Measurements from ENCODE around the gene ENDOU. TPM values are rescaled to one million over a fixed set of nuclear protein-coding genes. Genes with fewer than 3 reads are reported as not detected.

ENDOU gene
- total RNA-seq, 1 donor from 2014 or later, result 0.89 TPM

DNA sequence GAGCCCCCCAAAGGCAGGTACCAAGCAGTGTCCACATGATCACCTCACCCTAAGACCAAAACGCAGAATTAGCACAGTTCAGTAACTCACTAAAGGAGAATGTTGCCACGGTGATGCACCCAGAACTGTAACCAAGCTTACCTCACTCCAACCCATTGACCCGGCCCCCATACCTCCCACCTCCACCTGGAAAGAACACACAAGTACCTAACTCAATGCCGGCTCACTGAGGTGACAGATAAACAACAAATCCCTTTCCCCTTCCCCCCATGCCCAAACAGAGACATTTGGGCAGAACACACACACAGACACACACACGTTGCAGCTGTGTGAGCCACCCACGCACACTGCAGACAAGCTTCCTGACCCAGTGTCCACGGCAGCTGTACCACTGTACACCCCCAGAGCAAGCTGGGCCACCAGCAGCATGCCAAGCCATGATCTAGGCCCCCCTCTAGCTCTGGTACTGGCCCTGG is 32.1 kb upstream of the ENDOU start:
- DNase-seq (ENCODE audit: low spot score), result no peak

- DNase-seq (ENCODE audit: low spot score), result no peak
Measured at GRCh38 chr12:47755655-47756562, 30.6 kb upstream of the ENDOU start.

GRCh38 chr12:47754881-47755280 is 29.6 kb upstream of the ENDOU start:
- DNase-seq (ENCODE audit: low spot score), result peak; percentile 83

DNA sequence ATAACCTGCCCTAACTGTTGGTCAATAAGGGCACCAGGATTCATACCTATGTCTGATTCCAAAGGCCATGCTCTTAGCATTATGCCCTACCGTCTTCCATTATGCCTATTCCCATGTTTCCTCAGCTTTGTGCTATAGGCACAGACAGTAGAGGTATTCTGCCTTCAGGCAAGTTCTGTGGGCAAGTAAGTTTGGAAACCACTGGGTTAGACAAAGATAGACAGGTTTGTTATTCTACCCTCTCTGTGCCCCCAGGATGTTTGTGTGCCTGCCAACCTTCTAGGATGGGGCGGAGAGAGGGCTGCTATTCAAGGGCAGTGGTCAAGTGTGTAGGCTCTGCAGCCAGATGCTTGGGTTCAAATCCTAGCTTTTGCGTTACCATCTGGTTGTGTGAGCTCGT is 28.8 kb upstream of the ENDOU start:
- no peak for DNase-seq (ENCODE audit: low spot score)

- peak; percentile 91 for DNase-seq (ENCODE audit: low spot score)
Measured at GRCh38 chr12:47753021-47754001, 28.0 kb upstream of the ENDOU start.

- DNase-seq (ENCODE audit: low spot score), result no peak
Measured at GRCh38 chr12:47752552-47752951, 27.3 kb upstream of the ENDOU start.

DNA sequence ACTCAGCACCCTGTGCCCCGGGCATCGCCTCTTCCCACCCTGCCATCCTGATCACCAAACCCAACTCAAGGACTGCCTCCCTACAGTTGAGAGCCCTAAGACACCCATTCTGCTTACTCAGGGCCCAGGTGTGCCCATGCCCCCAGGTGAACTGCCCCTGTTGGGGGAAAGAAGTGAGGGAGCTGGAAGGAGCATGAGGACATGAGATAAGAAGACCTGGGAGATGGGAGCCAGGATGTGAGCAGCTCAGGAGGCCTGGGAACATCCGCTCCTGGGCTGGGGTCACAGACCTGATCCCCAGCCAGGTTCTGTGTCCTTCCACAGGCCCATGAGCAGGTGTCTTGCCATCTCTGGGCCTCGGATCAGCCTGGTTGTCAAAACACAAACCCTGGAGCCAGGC is 26.8 kb upstream of the ENDOU start:
- DNase-seq (ENCODE audit: low spot score), result no peak

- no peak for DNase-seq (ENCODE audit: low spot score)
Measured at GRCh38 chr12:47751561-47751960, 26.3 kb upstream of the ENDOU start.

GRCh38 chr12:47750916-47751470 is 25.7 kb upstream of the ENDOU start:
- no peak for DNase-seq (ENCODE audit: low spot score)

DNA sequence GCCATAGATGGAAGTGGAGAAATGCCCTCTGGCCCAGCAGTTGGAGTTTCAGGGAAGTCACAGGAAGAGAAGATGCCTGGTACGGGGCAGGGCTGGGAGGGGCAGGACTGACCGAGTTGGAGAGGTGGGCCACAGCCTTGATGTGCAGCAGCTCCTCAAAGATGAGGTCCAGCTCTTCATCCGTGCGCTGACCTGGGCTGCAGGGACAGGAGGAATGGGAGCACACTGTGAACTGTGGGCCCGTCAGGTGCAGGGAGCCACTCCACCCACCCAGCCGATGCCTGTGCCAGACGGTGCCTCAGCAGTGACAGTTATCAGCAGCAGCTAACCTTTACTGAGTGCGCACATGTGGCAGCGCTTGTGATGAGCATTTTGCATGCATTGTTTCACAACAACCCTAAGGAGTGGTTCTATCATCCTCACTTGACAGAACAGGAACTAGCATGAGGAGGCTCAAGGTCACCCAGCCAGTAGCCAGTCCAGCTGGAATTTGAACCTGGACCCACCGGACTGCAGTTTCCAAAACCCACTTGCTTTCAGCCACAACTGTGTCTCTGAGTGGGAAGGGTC is 25.0 kb upstream of the ENDOU start:
- DNase-seq (ENCODE audit: low spot score), result no peak

GRCh38 chr12:47748899-47749298 is 23.6 kb upstream of the ENDOU start:
- no peak for DNase-seq (ENCODE audit: low spot score)

GRCh38 chr12:47748507-47748828 is 23.2 kb upstream of the ENDOU start:
- no peak for DNase-seq (ENCODE audit: low spot score)

- DNase-seq (ENCODE audit: low spot score), result no peak
Measured at GRCh38 chr12:47747596-47748506, 22.6 kb upstream of the ENDOU start.

- DNase-seq (ENCODE audit: low spot score), result no peak
Measured at GRCh38 chr12:47747126-47747525, 21.8 kb upstream of the ENDOU start.

GRCh38 chr12:47746523-47746922 is 21.2 kb upstream of the ENDOU start:
- no peak for DNase-seq (ENCODE audit: low spot score)

- DNase-seq (ENCODE audit: low spot score), result no peak
Measured at GRCh38 chr12:47746073-47746472, 20.8 kb upstream of the ENDOU start.

GRCh38 chr12:47745485-47746041 is 20.3 kb upstream of the ENDOU start:
- no peak for DNase-seq (ENCODE audit: low spot score)

DNA sequence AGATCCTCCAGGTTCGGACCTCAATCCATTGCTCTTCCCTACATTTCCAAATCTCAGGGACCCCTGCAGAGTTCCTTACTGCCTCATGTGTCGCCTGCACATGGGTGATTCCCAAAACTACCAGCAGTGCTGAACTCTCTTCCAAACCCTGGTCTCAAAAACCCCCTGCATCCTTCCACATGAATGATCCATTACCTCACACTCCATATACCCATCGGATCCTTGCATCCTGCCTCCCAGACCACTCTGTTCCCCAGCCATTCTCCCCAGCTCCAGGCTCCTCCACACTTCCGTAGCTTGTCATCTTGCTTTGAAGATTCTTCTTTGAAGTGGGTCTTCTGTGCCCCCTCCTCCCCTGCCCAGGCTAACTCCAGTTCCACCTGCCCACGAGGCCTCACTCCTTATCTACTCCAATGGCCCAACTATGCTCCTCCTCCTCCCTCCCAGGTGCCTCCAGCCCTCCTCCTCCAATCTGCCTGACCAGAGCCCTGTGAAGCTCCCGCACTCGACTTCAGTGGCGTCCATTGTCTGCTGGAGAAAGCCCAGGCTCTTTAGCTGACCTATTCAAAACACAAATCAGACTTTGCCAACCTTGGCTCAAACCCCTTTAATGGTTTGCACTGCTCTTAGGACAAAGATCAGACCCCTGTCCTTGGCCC is 19.6 kb upstream of the ENDOU start:
- no peak for DNase-seq (ENCODE audit: low spot score)

DNA sequence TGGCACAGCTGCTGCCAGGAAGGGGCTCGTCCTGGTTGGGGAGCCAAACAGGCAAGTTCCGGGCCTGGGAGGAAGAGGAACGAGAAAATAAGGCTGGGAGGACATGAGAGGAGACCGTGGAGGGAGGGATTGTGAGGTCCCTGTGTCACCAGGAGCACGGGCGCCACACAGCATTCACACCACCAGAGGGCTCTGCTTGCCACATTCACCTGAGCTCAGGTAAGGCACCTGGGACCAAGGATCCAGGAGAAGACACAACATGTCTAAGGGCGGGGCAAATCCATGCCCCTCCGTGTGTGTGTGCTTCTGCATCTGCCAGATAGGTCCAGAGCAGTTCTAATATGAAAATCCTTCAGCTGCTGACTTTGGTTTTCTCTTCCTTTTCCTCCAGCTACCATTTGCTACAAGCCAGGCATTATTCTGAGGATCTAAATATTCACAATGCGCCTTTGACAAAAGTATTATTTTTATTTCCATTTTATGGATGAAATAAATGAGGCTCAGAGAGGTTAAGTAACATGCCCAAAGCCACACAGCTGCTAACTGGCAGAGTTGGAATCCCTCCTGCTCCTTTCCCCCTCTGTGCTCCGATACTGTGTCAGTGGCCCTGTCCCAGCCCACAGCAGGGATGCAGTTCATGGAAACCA is 18.8 kb upstream of the ENDOU start:
- DNase-seq (ENCODE audit: low spot score), result no peak
